Upper lobe of left lung (tissue), 6 donors: ENCODE results near the gene GMPPB. TPM values are rescaled to one million over a fixed set of nuclear protein-coding genes. Genes with fewer than 3 reads are reported as not detected.

Experiments used
- ATAC-seq, 2 donors: fragments of 200-7000 bp; cut with Tn5 transposase; one replicate each; pipeline ENCODE4 v1.9.1; 2022; ENCODE audit warnings: mild to moderate bottlenecking in 2 of 2, moderate library complexity in 2 of 2; ENCODE audit not compliant: low FRiP score in 2 of 2
- DNase-seq, 2 donors: peaks; one replicate each; pipeline ENCODE4 v3.0.0-alpha.2; 2019 to 2020
- H3K27ac ChIP-seq, 4 donors: fragments of 200-600 bp; sonication (generic); one replicate each; pipeline ENCODE4 v1.5.1; 2016 to 2019
- H3K27me3 ChIP-seq, 4 donors: fragments of 200-600 bp; sonication (generic); one replicate each; pipeline ENCODE4 v1.5.1; 2017 to 2019
- H3K36me3 ChIP-seq, 4 donors: fragments of 200-600 bp; sonication (generic); one replicate each; pipeline ENCODE4 v1.5.1; 2016 to 2019
- H3K4me1 ChIP-seq, 4 donors: fragments of 200-600 bp; sonication (generic); one replicate each; pipeline ENCODE4 v1.5.1; 2018 to 2019
- H3K4me3 ChIP-seq, 4 donors: fragments of 200-600 bp; sonication (generic); one replicate each; pipeline ENCODE4 v1.5.1; 2017 to 2019; ENCODE audit warnings: mild to moderate bottlenecking in 2 of 4, moderate library complexity in 1 of 4
- H3K9me3 ChIP-seq, 4 donors: fragments of 200-600 bp; sonication (generic); one replicate each; pipeline ENCODE4 v1.5.1; 2018 to 2019
- EP300 ChIP-seq, 4 donors: sonication (generic); formaldehyde crosslinking; IDR thresholded peaks; one replicate each; pipeline ENCODE4 v1.5.1; 2017; ENCODE audit warnings: antibody characterized with exemption in 4 of 4, control low read depth in 2 of 4
- POLR2A ChIP-seq, 4 donors: fragments of 450-650 bp; IDR thresholded peaks; one replicate each; pipeline ENCODE4 v1.5.1; 2016 to 2017; ENCODE audit warnings: antibody characterized with exemption in 4 of 4, mild to moderate bottlenecking in 2 of 4
- POLR2AphosphoS5 ChIP-seq, 2 donors: sonication (generic); formaldehyde crosslinking; IDR thresholded peaks; one replicate each; pipeline ENCODE4 v1.5.1; 2017; ENCODE audit warnings: antibody characterized with exemption in 2 of 2
- WGBS, 2 donors: methylation state at CpG; one replicate each; pipeline ENCODE4 v1.1.5; 2017 to 2018; 5-methylcytosine and 5-hydroxymethylcytosine counted together
- total RNA-seq, 6 donors: library from RNA; depleted of rRNA in 4 of 6; stranded (reverse); fragments of >200 nt in 4 of 6; gene quantifications; one replicate each; pipeline versions ENCODE4 v1.1.0 to v1.2.1, GENCODE V29; 2016 to 2021
- TF ChIP-seq, protein P1 (sequence below), 6 experiments: fragments of 450-650 bp in 4 of 6; fragments of 200-600 bp in 2 of 6; sonication (generic) in 2 of 6; IDR thresholded peaks; one replicate each; pipeline ENCODE4 v1.5.1; 2016 to 2019; ENCODE audit warnings: antibody characterized with exemption in 6 of 6
- donor health status: DM: no; HTN: no; CAD: no; lungs with moderate emphysema.
- donor health status: DM: no; HTN: yes; CAD: no; lungs with severe emphysema.

The GMPPB gene
- total RNA-seq, 6 donors from 2014 or later, result 17.8 to 45.8 (median 41.3) TPM

DNA sequence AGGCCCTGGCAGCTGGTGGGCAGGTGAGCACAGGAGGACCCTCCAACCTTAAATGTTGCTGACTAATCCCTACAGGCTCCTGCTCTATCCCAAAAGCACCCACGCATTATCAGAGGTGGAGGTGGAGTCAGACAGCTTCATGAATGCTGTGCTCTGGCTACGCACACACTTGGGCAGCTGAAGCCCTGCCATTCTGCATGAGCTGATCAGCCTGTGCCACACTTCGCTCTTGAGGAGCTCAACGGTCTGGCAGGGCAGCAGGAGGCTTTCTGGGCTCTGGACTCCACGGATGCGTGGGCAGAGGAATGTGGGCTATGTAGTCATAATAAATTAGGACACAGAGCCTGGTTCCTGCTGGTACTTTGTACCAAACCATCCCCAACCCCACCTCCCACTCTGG lies 40.6 kb downstream of the GMPPB start:
- Histone ChIP-seq H3K27ac (no peak overlapping the region), H3K9me3 (no peaks in the 10 kb centered on the region), H3K4me3 (no peak overlapping the region), H3K27me3 (no peaks in the 10 kb centered on the region), H3K36me3 (peaks cover 25 to 68% (median 58%) of the 10 kb centered on the region in 4 donors), H3K4me1 (peaks cover 3 to 19% (median 8%) of the 10 kb centered on the region in 4 donors)
- no peak for TF ChIP-seq POLR2AphosphoS5 (IDR thresholded peaks at IDR 0.05)
- DNase-seq (no peak), ATAC-seq (no peak)
- 91 to 100% methylated on average over 1 to 6 of the region's 6 CpGs for WGBS, 2 donors

DNA sequence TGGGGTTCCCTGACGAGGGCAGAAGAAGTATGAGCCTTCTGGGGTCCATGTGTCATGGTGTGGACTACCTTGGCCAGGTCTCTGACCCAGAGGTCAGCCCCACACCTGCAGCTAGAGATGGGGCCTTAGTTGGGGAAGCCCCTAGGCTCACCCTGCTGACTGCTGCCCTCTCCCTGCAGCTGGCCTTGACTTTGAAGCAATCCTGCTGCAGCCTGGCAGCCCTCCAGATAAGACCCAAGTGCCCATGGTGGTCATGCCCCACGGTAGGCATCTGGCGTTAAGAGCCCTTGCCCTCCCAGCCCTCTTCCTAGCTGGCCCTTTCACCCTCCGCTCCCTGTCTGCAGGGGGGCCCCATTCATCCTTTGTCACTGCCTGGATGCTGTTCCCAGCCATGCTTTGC lies 42.2 kb downstream of the GMPPB start:
- ATAC-seq, result no peak
- no peak for TF ChIP-seq POLR2A (IDR thresholded peaks at IDR 0.05)
- TF ChIP-seq, protein P1, sequence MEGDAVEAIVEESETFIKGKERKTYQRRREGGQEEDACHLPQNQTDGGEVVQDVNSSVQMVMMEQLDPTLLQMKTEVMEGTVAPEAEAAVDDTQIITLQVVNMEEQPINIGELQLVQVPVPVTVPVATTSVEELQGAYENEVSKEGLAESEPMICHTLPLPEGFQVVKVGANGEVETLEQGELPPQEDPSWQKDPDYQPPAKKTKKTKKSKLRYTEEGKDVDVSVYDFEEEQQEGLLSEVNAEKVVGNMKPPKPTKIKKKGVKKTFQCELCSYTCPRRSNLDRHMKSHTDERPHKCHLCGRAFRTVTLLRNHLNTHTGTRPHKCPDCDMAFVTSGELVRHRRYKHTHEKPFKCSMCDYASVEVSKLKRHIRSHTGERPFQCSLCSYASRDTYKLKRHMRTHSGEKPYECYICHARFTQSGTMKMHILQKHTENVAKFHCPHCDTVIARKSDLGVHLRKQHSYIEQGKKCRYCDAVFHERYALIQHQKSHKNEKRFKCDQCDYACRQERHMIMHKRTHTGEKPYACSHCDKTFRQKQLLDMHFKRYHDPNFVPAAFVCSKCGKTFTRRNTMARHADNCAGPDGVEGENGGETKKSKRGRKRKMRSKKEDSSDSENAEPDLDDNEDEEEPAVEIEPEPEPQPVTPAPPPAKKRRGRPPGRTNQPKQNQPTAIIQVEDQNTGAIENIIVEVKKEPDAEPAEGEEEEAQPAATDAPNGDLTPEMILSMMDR (IDR thresholded peaks at IDR 0.05), result no peak
- Histone ChIP-seq H3K4me1 (peaks cover 0 to 12% (median 5%) of the 10 kb centered on the region in 4 donors), H3K36me3 (peaks cover 29 to 84% (median 72%) of the 10 kb centered on the region in 4 donors), H3K4me3 (no peak overlapping the region), H3K9me3 (no peaks in the 10 kb centered on the region), H3K27ac (no peak overlapping the region), H3K27me3 (no peaks in the 10 kb centered on the region)
- WGBS, 2 donors, result 83 to 90% methylated on average over 1 to 4 of the region's 4 CpGs
- no peak for DNase-seq

GRCh38 chr3:49681232-49681522 lies 42.6 kb downstream of the GMPPB start:
- Histone ChIP-seq H3K4me3 (no peak overlapping the region), H3K27ac (no peak overlapping the region), H3K36me3 (peaks cover 29 to 87% (median 74%) of the 10 kb centered on the region in 4 donors), H3K27me3 (no peaks in the 10 kb centered on the region), H3K4me1 (peaks cover 0 to 9% (median 1%) of the 10 kb centered on the region in 4 donors), H3K9me3 (no peaks in the 10 kb centered on the region)
- DNase-seq (no peak), ATAC-seq (no peak)
- TF ChIP-seq POLR2A (IDR thresholded peaks at IDR 0.05), result no peak
- TF ChIP-seq POLR2AphosphoS5 (IDR thresholded peaks at IDR 0.05), result no peak
- TF ChIP-seq EP300 (IDR thresholded peaks at IDR 0.05), result no peak
- TF ChIP-seq, protein P1 (IDR thresholded peaks at IDR 0.05), result no peak
- WGBS, 2 donors, result 92% methylated on average over 2 of the region's 2 CpGs; no CpG with 5 or more reads in 1 of the 2 donors

DNA sequence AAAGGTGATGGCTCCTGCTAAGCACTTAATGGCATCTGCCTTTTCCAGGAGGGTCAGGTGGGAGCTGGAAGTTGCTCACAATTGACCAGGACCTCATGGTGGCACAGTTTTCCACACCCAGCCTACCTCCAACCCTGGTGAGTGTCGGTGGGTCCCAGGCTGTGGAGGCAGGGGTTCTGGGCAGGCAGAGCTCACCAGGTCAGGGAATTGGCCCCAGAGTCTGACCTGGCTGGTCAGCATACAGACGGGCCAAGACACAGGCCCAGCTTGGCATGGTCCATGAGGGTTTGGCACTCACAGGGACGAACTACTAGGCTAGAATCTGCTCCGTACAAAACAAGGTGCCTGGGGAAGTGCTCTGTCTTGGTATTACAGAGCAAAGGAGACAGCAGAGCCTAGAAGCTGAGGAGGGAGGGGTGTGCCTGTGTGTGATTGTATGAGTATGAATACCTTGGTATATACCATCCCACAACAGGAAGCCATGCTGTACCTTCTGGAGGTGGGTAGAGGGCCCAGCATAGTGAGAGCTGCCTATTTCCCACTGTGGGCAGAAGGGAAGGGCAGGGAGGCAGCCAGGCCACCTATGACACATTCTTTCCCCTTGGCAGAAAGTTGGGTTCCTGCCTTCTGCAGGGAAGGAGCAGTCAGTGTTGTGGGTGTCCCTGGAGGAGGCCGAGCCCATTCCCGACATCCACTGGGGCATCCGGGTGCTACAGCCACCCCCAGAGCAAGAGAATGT lies 43.1 kb downstream of the GMPPB start:
- Histone ChIP-seq H3K27me3 (no peaks in the 10 kb centered on the region), H3K4me3 (no peak overlapping the region), H3K9me3 (no peaks in the 10 kb centered on the region), H3K27ac (no peak overlapping the region), H3K4me1 (peaks cover 0 to 9% (median 0%) of the 10 kb centered on the region in 4 donors), H3K36me3 (peaks cover 29 to 93% (median 77%) of the 10 kb centered on the region in 4 donors)
- DNase-seq, result no peak
- no peak for ATAC-seq
- WGBS, 2 donors, result 82 to 94% methylated on average over 4 to 6 of the region's 7 CpGs
- TF ChIP-seq, protein P1 (IDR thresholded peaks at IDR 0.05), result no peak
- TF ChIP-seq EP300 (IDR thresholded peaks at IDR 0.05), result no peak
- TF ChIP-seq POLR2A (IDR thresholded peaks at IDR 0.05), result no peak
- no peak for TF ChIP-seq POLR2AphosphoS5 (IDR thresholded peaks at IDR 0.05)

DNA sequence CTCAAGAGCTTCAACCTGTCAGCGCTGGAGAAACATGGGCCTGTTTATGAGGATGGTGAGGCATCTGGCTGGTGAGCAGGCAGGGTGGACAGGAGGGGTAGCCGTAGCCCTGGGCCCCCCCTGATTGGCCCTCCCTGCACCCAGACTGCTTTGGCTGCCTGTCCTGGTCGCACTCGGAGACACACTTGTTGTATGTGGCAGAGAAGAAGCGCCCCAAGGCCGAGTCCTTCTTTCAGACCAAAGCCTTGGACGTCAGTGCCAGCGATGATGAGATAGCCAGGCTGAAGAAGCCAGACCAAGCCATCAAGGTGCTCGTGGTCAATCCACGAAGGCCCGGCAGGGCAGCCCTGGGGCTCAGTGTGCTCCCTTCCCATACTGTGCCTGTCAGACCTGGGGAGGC lies 47.8 kb downstream of the GMPPB start:
- H3K36me3 ChIP-seq, result peaks cover 20 to 54% (median 43%) of the 10 kb centered on the region in 4 donors
- WGBS, 2 donors, result 95 to 96% methylated on average over 7 to 9 of the region's 11 CpGs
- ATAC-seq, result no peak

More for the DNA sequence above, 47.8 kb downstream of the GMPPB start:
- H3K4me1 ChIP-seq, result peaks cover 14 to 26% (median 16%) of the 10 kb centered on the region in 4 donors
- TF ChIP-seq POLR2AphosphoS5 (IDR thresholded peaks at IDR 0.05), result no peak
- no peak for TF ChIP-seq EP300 (IDR thresholded peaks at IDR 0.05)
- TF ChIP-seq, protein P1 (IDR thresholded peaks at IDR 0.05), result no peak
- TF ChIP-seq POLR2A (IDR thresholded peaks at IDR 0.05), result no peak
- H3K4me3 ChIP-seq, result no peak overlapping the region
- no peak overlapping the region for H3K27ac ChIP-seq
- no peaks in the 10 kb centered on the region for H3K9me3 ChIP-seq
- no peaks in the 10 kb centered on the region for H3K27me3 ChIP-seq
- no peak for DNase-seq
